ENCODE results near the gene PPP1R9A. TPM values are rescaled to one million over a fixed set of nuclear protein-coding genes. Genes with fewer than 3 reads are reported as not detected.

PPP1R9A gene
- total and polyA plus RNA-seq, 10 of the 15 experiments (the other 5 are each of a cell fraction or from before 2014, with no cell fraction given): 0.04 to 0.12 TPM; not detected in 8

GRCh38 chr7:94871132-94871531 is 36.3 kb upstream of the PPP1R9A start:
- no peaks in the 10 kb centered on the region for H3K79me2 ChIP-seq (ENCODE audit: control insufficient read depth, insufficient read depth, low read length)
- no peak overlapping the region for H3K4me3 ChIP-seq
- intact Hi-C loops (cut with micrococcal nuclease; ENCODE audit: unreplicated experiment) (no loop called here), in situ Hi-C loops (cut with MboI) (no loop called here)
- H3K4me1 ChIP-seq (ENCODE audit: control insufficient read depth, insufficient read depth, low read length): no peaks in the 10 kb centered on the region
- BruUV-seq (replicated peaks): no TSS peak
- no peaks in the 10 kb centered on the region for H3K9me3 ChIP-seq (replicated peaks; ENCODE audit: control insufficient read depth, insufficient read depth, low read length)
- ChIA-PET CTCF (no interaction called here), RAD21 (ENCODE audit: unreplicated experiment) (no interaction called here), SMC1A (ENCODE audit: uncharacterized antibody, unreplicated experiment) (no interaction called here), POLR2A (no interaction called here)
- H2AFZ ChIP-seq (ENCODE audit: control insufficient read depth, low read depth, low read length): no peak overlapping the region
- no peak for DNase-seq (ENCODE audit: low read depth, low spot score)
- H3K36me3 ChIP-seq (ENCODE audit: control insufficient read depth in 2 of 2, insufficient read depth in 2 of 2, low read length in 1 of 2): no peaks in the 10 kb centered on the region
- H3K9ac ChIP-seq (ENCODE audit: control insufficient read depth, insufficient read depth, low read length): no peak overlapping the region
- no peak for ATAC-seq
- FAIRE-seq: no peak
- no peak overlapping the region for H3K4me2 ChIP-seq (ENCODE audit: control insufficient read depth, insufficient read depth)
- H3K27me3 ChIP-seq (replicated peaks in 1 of 2; ENCODE audit: control insufficient read depth in 2 of 2, insufficient read depth in 2 of 2, low read length in 1 of 2): no peaks in the 10 kb centered on the region
- no peak overlapping the region for H3K27ac ChIP-seq (ENCODE audit: control insufficient read depth, insufficient read depth)
- no peaks in the 10 kb centered on the region for H4K20me1 ChIP-seq (ENCODE audit: control insufficient read depth, insufficient read depth)
- TF ChIP-seq DPF2 (IDR thresholded peaks at IDR 0.05) (no peak), ZBED1 (IDR thresholded peaks at IDR 0.05; ENCODE audit: borderline replicate concordance) (no peak), CHD1 (IDR thresholded peaks at IDR 0.05; ENCODE audit: low read depth, low read length) (no peak), NR2C2 (IDR thresholded peaks at IDR 0.05; ENCODE audit: borderline replicate concordance, control insufficient read depth, insufficient read length, low read depth) (no peak), CREB1 (IDR thresholded peaks at IDR 0.05; ENCODE audit: low read depth) (no peak), PKNOX1 (IDR thresholded peaks at IDR 0.05) (no peak), E4F1 (IDR thresholded peaks at IDR 0.05; ENCODE audit: borderline replicate concordance, partially characterized antibody) (no peak), SIN3A (IDR thresholded peaks at IDR 0.05; ENCODE audit: low read depth, low read length) (no peak), ETV6 (conservative IDR thresholded peaks at IDR 0.05 in 1 of 2, IDR thresholded peaks at IDR 0.05 in 1 of 2; ENCODE audit: borderline replicate concordance in 1 of 2, low read depth in 1 of 2) (no peak), SIX5 (IDR thresholded peaks at IDR 0.05; ENCODE audit: low read depth, low read length, severe bottlenecking) (no peak), BRCA1 (IDR thresholded peaks at IDR 0.05; ENCODE audit: low read depth, low read length) (no peak), CEBPB (IDR thresholded peaks at IDR 0.05; ENCODE audit: borderline replicate concordance in 1 of 2, low read depth in 2 of 2, low read length in 2 of 2) (no peak), SMARCA5 (IDR thresholded peaks at IDR 0.05) (no peak), GABPA (IDR thresholded peaks at IDR 0.05; ENCODE audit: low read depth) (no peak)
- TF ChIP-seq, protein P1, sequence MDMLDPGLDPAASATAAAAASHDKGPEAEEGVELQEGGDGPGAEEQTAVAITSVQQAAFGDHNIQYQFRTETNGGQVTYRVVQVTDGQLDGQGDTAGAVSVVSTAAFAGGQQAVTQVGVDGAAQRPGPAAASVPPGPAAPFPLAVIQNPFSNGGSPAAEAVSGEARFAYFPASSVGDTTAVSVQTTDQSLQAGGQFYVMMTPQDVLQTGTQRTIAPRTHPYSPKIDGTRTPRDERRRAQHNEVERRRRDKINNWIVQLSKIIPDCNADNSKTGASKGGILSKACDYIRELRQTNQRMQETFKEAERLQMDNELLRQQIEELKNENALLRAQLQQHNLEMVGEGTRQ (IDR thresholded peaks at IDR 0.05; ENCODE audit: borderline replicate concordance, low read depth, low read length): no peak
- TF ChIP-seq, protein P2, sequence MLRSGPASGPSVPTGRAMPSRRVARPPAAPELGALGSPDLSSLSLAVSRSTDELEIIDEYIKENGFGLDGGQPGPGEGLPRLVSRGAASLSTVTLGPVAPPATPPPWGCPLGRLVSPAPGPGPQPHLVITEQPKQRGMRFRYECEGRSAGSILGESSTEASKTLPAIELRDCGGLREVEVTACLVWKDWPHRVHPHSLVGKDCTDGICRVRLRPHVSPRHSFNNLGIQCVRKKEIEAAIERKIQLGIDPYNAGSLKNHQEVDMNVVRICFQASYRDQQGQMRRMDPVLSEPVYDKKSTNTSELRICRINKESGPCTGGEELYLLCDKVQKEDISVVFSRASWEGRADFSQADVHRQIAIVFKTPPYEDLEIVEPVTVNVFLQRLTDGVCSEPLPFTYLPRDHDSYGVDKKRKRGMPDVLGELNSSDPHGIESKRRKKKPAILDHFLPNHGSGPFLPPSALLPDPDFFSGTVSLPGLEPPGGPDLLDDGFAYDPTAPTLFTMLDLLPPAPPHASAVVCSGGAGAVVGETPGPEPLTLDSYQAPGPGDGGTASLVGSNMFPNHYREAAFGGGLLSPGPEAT (IDR thresholded peaks at IDR 0.05; ENCODE audit: low read depth): no peak
- TF ChIP-seq, protein P3, sequence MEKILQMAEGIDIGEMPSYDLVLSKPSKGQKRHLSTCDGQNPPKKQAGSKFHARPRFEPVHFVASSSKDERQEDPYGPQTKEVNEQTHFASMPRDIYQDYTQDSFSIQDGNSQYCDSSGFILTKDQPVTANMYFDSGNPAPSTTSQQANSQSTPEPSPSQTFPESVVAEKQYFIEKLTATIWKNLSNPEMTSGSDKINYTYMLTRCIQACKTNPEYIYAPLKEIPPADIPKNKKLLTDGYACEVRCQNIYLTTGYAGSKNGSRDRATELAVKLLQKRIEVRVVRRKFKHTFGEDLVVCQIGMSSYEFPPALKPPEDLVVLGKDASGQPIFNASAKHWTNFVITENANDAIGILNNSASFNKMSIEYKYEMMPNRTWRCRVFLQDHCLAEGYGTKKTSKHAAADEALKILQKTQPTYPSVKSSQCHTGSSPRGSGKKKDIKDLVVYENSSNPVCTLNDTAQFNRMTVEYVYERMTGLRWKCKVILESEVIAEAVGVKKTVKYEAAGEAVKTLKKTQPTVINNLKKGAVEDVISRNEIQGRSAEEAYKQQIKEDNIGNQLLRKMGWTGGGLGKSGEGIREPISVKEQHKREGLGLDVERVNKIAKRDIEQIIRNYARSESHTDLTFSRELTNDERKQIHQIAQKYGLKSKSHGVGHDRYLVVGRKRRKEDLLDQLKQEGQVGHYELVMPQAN (conservative IDR thresholded peaks at IDR 0.05): no peak

Measured in GM12878 (cell line).